GM15510 (cell line): ENCODE data around the gene EPHB3.

Experiments used
- POLR2A ChIP-seq: IDR thresholded peaks from 3 replicates; pipeline ENCODE4 v1.6.1; 2011; ENCODE audit warnings: borderline replicate concordance; ENCODE audit not compliant: insufficient read length; ENCODE audit errors: extremely low read depth

The EPHB3 gene

GRCh38 chr3:184561061-184561912 is at the start of gene EPHB3:
TSS of gene EPHB3 (plus strand) at chr3:184561785. CDS start at chr3:184562236, 451 bp downstream.
- TF ChIP-seq POLR2A = no peak

- no peak for TF ChIP-seq POLR2A
Measured at GRCh38 chr3:184512621-184513020, 49.0 kb upstream of the EPHB3 start.

GRCh38 chr3:184513276-184514170 is 48.1 kb upstream of the EPHB3 start:
- no peak for TF ChIP-seq POLR2A

GRCh38 chr3:184514171-184514490 is 47.5 kb upstream of the EPHB3 start:
- no peak for TF ChIP-seq POLR2A

- TF ChIP-seq POLR2A = no peak
Measured at GRCh38 chr3:184523825-184524615, 37.6 kb upstream of the EPHB3 start.

GRCh38 chr3:184524981-184525336 is 36.6 kb upstream of the EPHB3 start:
- no peak for TF ChIP-seq POLR2A

- TF ChIP-seq POLR2A = no peak
Measured at GRCh38 chr3:184525337-184526087, 36.1 kb upstream of the EPHB3 start.

GRCh38 chr3:184526088-184526433 is 35.5 kb upstream of the EPHB3 start:
- TF ChIP-seq POLR2A = no peak

- no peak for TF ChIP-seq POLR2A
Measured at GRCh38 chr3:184531626-184532280, 29.8 kb upstream of the EPHB3 start.

GRCh38 chr3:184532940-184533732 is 28.4 kb upstream of the EPHB3 start:
- no peak for TF ChIP-seq POLR2A

GRCh38 chr3:184537885-184538665 is 23.5 kb upstream of the EPHB3 start:
- TF ChIP-seq POLR2A = no peak

GRCh38 chr3:184538666-184539431 is 22.7 kb upstream of the EPHB3 start:
- TF ChIP-seq POLR2A = no peak
